Measurements from ENCODE around the gene INPP5E.

- no peak for TF ChIP-seq CTCF (IDR thresholded peaks at IDR 0.05; ENCODE audit: poor library complexity)
- no peak for TF ChIP-seq EZH2 (IDR thresholded peaks at IDR 0.05; ENCODE audit: borderline replicate concordance)
Measured at GRCh38 chr9:136437430-136437829, 2.2 kb downstream of the INPP5E start.
